ENCODE data around the gene CNN3. TPM values are rescaled to one million over a fixed set of nuclear protein-coding genes. Genes with fewer than 3 reads are reported as not detected.

The CNN3 gene
- total and polyA plus RNA-seq, 4 donors, result 43.9 to 87.4 (median 69.6) TPM

GRCh38 chr1:94909486-94909885 lies 17.4 kb downstream of the CNN3 start:
- TF ChIP-seq ATF3 (IDR thresholded peaks at IDR 0.05) (no peak), HNF4A (conservative IDR thresholded peaks at IDR 0.05) (no peak), REST (IDR thresholded peaks at IDR 0.05) (no peak), FOXA1 (IDR thresholded peaks at IDR 0.05) (no peak), TAF1 (conservative IDR thresholded peaks at IDR 0.05) (no peak), SP1 (IDR thresholded peaks at IDR 0.05) (no peak), GABPA (IDR thresholded peaks at IDR 0.05 in 1 of 2, conservative IDR thresholded peaks at IDR 0.05 in 1 of 2) (no peak), YY1 (IDR thresholded peaks at IDR 0.05) (no peak), CTCF (IDR thresholded peaks at IDR 0.05; ENCODE audit: low read depth, low read length, missing input control) (no peak), RXRA (IDR thresholded peaks at IDR 0.05) (no peak), HNF4G (IDR thresholded peaks at IDR 0.05) (no peak), JUND (IDR thresholded peaks at IDR 0.05) (no peak), EGR1 (IDR thresholded peaks at IDR 0.05; ENCODE audit: low read depth in 2 of 2) (no peak), NR2F2 (IDR thresholded peaks at IDR 0.05) (no peak), FOXA2 (IDR thresholded peaks at IDR 0.05) (no peak), MAX (IDR thresholded peaks at IDR 0.05) (no peak), RAD21 (IDR thresholded peaks at IDR 0.05) (no peak), ZBTB33 (IDR thresholded peaks at IDR 0.05) (no peak)
- H3K9ac ChIP-seq (ENCODE audit: low read depth in 1 of 2, low read length in 2 of 2), result no peak overlapping the region
- H3K4me1 ChIP-seq (ENCODE audit: control insufficient read depth in 4 of 4, insufficient read depth in 4 of 4, low read length in 3 of 4), result peaks cover 0 to 11% (median 8%) of the 10 kb centered on the region in 4 donors
- WGBS, result 93% methylated on average over 6 of the region's 6 CpGs
- no peak overlapping the region for H3K27ac ChIP-seq (ENCODE audit: low read depth in 1 of 2, low read length in 2 of 2)
- H3K4me3 ChIP-seq (ENCODE audit: low read depth in 1 of 3, low read length in 3 of 3), result no peak overlapping the region
- H3K27me3 ChIP-seq (ENCODE audit: control insufficient read depth in 4 of 4, insufficient read depth in 4 of 4, low read length in 3 of 4), result no peaks in the 10 kb centered on the region
- H3K36me3 ChIP-seq (ENCODE audit: control insufficient read depth in 4 of 4, insufficient read depth in 3 of 4, low read depth in 1 of 4, low read length in 3 of 4), result peaks cover 0 to 4% (median 3%) of the 10 kb centered on the region in 4 donors
- DNase-seq (ENCODE audit: low spot score), result no peak
- H3K9me3 ChIP-seq (ENCODE audit: control insufficient read depth in 4 of 4, low read length in 3 of 4), result no peaks in the 10 kb centered on the region

Data from liver (tissue), 9 donors.